LoVo (cell line): Measurements from ENCODE around the gene VPS45.

ENCODE experiments used
- DNase-seq: peaks from one replicate; pipeline ENCODE4 v3.0.0-alpha.2; 2016; ENCODE audit warnings: low spot score

Gene VPS45

DNA sequence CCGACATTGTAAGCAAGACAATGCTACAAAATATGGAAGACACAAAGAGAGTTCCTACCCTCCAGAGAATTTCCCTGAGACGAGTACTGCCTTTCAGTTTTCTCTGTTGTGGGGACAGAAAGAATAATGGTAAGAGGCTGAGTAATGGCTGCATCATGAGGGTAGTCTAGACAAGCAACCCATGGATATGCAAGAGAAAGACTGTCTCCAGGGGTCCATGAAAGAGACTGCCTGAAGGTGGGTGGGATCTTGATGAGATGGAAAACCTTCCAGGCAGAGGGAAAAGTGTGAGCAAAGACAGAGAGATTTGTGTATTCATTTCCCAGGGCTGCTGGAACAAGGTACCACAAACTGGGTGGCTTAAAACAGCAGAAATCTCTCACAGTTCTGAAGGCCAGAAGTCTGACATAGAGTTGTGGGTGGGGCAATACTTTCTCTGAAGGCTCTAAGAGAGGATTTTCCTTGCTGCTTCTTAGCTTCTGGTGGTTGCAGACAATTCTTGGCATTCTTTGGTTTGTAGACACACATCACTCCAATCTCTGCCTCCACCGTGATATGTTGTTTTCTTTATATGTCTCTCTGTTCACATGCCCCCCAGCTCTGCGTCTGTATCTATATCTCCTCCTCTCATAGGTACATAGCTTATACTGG lies 126.9 kb downstream of the VPS45 start:
- no peak for DNase-seq
